ENCODE data around the gene CCT5. TPM values are rescaled to one million over a fixed set of nuclear protein-coding genes. Genes with fewer than 3 reads are reported as not detected.

The CCT5 gene
- total RNA-seq, 1 experiment from 2014 or later = 532 TPM

- no peak overlapping the region for H2BK120ac ChIP-seq (ENCODE audit: low read depth, low read length, poor library complexity, severe bottlenecking)
- no peak overlapping the region for H3K56ac ChIP-seq (ENCODE audit: insufficient read length, low read depth, low read length)
- no peaks in the 10 kb centered on the region for H3K79me1 ChIP-seq (ENCODE audit: insufficient read depth, low read depth, low read length, poor library complexity, severe bottlenecking)
- TF ChIP-seq CTCF (conservative IDR thresholded peaks at IDR 0.05) = no peak
- no peak overlapping the region for H2AK5ac ChIP-seq (ENCODE audit: insufficient read length, low read length)
- peaks cover 2% of the 10 kb centered on the region; the same call in 1 of the 2 replicates for H3K4me1 ChIP-seq (ENCODE audit: insufficient read depth, low read length)
- Mint-ChIP-seq H3K4me3 (no peak overlapping the region), H3K27me3 (ENCODE audit: low read depth) (no peaks in the 10 kb centered on the region), H3K36me3 (ENCODE audit: insufficient read depth in 1 of 3, low read depth in 3 of 3) (peaks cover 35 to 59% (median 52%) of the 10 kb centered on the region in 3 experiments), H3K27ac (no peak overlapping the region), H3K9me3 (no peaks in the 10 kb centered on the region), H3K4me1 (peaks cover 5 to 8% of the 10 kb centered on the region in 2 experiments; a peak in 3 of 4 replicates)
- H3K23ac ChIP-seq (ENCODE audit: insufficient read length, low read depth, low read length) = no peak overlapping the region
- H2BK5ac ChIP-seq (ENCODE audit: insufficient read length, low read length) = no peak overlapping the region
- H3K18ac ChIP-seq (ENCODE audit: insufficient read length, low read depth, low read length) = no peak overlapping the region
- no peak overlapping the region for H2BK15ac ChIP-seq (ENCODE audit: low read depth, low read length)
- H2BK20ac ChIP-seq (ENCODE audit: low read depth, low read length, poor library complexity, severe bottlenecking) = no peak overlapping the region
- no CpG with 5 or more reads among the region's 3 CpGs for WGBS (ENCODE audit: extremely low coverage, insufficient read length, low lambda C conversion rate)
- H3K9me3 ChIP-seq (ENCODE audit: control insufficient read depth, low read depth, low read length) = no peaks in the 10 kb centered on the region
- no peak overlapping the region for H3K4me2 ChIP-seq (ENCODE audit: insufficient read depth, insufficient read length, low read length)
- H3K23me2 ChIP-seq (ENCODE audit: insufficient read length, low read depth, low read length, poor library complexity, severe bottlenecking) = no peaks in the 10 kb centered on the region
- no peak for DNase-seq
- H3K79me2 ChIP-seq (ENCODE audit: insufficient read depth, low read length) = no peaks in the 10 kb centered on the region
- H3K4ac ChIP-seq (ENCODE audit: low read depth, low read length) = no peak overlapping the region
- H3T11ph ChIP-seq (ENCODE audit: low read length) = no peak overlapping the region
- H3K27ac ChIP-seq (ENCODE audit: insufficient read length, low read depth, low read length) = no peak overlapping the region
- no peak overlapping the region for H3K9ac ChIP-seq (ENCODE audit: extremely low read depth, insufficient read length, low read length)
- H4K8ac ChIP-seq (replicated peaks; ENCODE audit: insufficient read length, low read depth, low read length) = no peak overlapping the region
- no peak overlapping the region for H2AFZ ChIP-seq (ENCODE audit: low read length)
- no peaks in the 10 kb centered on the region for H3K27me3 ChIP-seq (ENCODE audit: insufficient read depth, low read length)
- no peak overlapping the region for H4K5ac ChIP-seq (ENCODE audit: insufficient read length, low read depth, low read length)
- no peak overlapping the region for H3K14ac ChIP-seq (ENCODE audit: insufficient read depth, low read length)
- no peak overlapping the region for H4K91ac ChIP-seq (ENCODE audit: insufficient read length, low read depth, low read length)
- no peak overlapping the region for H2BK12ac ChIP-seq (ENCODE audit: insufficient read length, low read depth, low read length)
- peaks cover 2% of the 10 kb centered on the region for H4K20me1 ChIP-seq (ENCODE audit: control insufficient read depth, insufficient read depth, insufficient read length)
These were observed 14.5 kb downstream of the CCT5 start for GRCh38 chr5:10264604-10265003.

All from H9 (cell line).